GM20000 (cell line): Measurements from ENCODE around the gene HAAO.

Experiments
- DNase-seq: peaks from one replicate; pipeline ENCODE4 v3.0.0; 2012; ENCODE audit warnings: low spot score
- TF ChIP-seq, protein P1 (sequence below): IDR thresholded peaks from 2 replicates; pipeline ENCODE4 v1.5.1; 2012; ENCODE audit warnings: mild to moderate bottlenecking, control low read depth; ENCODE audit errors: extremely low read depth, missing control alignments

Gene HAAO

DNA sequence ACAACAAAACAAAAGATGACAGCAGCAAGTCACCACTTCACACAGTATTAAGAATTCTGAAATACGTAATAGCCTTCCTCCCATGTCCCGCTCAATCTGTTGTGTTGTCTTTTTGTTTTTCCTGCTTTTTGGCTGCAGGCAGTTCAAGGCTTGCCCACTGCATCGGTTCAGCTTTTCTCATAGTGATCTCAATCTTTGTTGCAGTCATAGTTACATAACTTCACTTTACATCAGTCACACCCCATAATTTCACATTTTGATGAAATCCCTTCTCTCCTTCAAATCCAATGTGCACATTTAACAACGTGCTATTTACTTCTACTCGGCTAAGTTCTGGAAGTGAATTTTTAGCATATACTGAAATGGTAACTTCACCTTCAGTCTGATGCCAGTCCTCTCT lies 33.8 kb upstream of the HAAO start:
- TF ChIP-seq, protein P1, sequence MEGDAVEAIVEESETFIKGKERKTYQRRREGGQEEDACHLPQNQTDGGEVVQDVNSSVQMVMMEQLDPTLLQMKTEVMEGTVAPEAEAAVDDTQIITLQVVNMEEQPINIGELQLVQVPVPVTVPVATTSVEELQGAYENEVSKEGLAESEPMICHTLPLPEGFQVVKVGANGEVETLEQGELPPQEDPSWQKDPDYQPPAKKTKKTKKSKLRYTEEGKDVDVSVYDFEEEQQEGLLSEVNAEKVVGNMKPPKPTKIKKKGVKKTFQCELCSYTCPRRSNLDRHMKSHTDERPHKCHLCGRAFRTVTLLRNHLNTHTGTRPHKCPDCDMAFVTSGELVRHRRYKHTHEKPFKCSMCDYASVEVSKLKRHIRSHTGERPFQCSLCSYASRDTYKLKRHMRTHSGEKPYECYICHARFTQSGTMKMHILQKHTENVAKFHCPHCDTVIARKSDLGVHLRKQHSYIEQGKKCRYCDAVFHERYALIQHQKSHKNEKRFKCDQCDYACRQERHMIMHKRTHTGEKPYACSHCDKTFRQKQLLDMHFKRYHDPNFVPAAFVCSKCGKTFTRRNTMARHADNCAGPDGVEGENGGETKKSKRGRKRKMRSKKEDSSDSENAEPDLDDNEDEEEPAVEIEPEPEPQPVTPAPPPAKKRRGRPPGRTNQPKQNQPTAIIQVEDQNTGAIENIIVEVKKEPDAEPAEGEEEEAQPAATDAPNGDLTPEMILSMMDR, result no peak
- DNase-seq, result no peak

DNA sequence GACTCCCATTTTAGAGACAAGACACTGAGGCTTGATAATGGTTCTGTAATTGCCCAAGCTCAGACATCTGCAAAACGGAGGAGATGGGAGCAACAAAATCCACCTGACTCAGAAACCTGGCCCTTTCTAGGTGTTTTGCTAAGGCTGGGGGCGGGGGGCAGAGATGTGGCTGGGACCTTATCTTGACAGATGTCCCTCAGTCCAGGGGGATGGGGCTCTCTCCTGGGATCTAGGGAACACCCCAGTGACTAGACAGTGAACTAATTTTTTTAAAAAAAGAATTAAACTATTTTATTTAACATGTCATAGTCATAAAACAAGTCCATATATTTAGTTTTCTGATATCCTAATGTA lies 32.0 kb upstream of the HAAO start:
- TF ChIP-seq, protein P1, result no peak
- DNase-seq, result no peak

DNA sequence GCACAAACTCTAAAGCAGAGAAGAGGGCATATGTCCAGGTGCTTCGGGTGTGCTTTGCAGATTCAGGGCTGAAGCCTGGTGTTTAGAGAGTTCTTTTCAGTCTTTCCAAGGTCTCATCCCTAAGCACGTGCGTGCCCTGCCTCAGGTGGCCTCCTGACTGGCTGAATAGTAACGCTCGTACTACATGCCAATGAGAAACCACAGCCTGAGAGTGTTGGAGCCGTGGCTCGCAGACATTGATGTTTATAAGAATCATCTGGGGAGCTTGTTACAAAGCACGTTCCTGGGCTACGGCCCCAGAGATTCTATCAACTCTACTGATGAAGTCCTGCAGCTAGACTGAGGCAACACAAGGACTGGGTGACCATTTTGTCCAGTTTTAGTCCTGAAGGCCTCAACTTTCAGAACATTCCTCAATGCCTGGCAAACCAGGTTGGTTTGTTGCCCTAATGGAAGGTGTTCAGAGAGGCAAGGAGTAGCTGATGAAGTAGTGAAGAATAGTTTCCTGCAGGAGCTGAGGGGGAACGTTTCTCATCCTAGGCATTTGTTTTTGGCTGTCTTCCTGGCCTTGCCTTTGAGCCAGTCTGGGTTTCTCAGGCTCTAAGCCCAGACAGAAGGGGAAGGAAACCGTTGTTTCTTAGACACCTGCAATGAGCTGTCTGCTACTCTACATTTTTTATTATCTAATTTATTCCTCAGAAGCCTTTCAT lies 31.5 kb upstream of the HAAO start:
- DNase-seq, result no peak
- TF ChIP-seq, protein P1, result no peak

DNA sequence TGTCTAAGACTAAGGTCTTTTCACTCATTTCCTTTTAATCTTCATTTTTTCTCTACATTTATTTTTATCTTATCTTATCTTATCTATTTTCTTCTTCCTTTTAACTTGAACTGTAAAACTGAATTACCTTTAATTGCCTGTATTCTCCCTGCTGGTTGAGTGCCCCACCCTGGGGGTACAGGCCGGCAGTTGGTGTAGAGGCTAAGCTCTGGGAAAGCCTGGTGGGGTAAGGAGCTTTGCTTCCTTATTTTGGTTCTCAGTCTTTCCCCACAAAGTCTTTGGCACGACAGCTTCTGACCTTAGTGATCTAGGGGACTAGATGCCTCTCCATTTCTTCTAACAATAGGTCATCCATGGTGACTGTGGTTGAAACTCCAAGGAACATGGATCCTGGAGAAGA lies 26.8 kb upstream of the HAAO start:
- TF ChIP-seq, protein P1, result no peak
- no peak for DNase-seq

DNA sequence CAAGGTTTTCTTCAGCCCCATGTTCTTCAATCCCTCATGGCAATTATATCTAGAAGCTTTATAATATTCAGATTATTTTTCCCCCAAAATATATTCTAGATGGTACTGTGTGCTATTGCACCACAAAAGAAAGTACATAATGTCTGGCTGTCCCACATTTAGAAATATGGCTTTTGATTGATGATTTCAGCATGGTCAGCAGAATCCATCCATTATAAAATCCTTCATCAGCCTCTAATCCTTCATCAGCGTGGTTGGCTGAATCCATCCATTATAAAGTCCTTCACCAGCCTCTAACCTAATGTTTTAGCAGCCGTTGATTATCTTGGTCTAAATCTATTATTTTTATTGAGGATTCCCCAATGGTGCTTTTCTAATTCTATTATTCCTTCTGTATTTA lies 23.3 kb upstream of the HAAO start:
- no peak for DNase-seq
- TF ChIP-seq, protein P1, result no peak

DNA sequence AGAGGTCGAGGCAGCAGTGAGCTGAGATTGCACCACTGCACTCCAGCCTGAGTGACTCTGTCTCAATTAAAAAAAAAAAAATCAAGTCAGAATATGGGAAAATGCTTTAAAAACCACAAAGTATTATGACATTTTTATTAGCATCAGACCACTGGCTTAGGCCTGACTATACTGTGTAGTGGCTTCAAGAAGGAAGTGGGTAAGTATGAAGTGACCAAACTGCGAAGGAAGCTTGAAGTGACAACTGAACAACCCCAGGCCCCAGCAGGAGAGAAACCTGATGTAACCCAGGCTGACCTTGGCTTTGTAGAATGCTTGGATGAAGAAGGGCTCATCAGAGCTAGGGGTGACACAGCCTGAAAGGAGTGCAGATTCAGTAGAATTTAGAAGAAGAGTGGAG lies 21.4 kb upstream of the HAAO start:
- TF ChIP-seq, protein P1, result no peak
- no peak for DNase-seq

DNA sequence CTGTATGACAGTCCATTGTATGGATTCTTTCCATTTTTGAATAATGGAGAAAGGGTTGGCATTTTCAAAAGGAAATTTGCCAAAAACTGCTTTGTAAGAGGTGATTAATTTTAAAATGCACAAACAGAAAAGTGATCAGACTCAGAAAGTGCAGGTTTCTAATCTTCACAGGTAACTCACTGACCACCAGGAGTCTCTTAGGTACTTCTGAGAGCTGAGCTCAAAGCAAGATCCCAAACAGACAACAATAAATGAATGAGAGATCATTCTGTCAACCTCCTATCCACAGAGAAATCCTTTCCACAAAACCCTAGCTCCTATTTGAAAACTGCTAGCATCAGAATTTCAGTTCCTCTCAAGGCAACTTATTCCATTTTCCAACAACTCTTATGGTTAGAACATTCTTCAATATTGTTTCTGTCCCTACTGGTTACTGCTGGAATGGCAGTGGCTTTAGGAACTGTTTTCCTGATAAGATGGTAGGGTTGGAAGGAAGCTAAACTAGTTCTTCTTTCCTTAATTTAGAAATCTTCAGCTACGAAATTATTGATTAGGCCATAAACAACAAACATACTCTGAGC lies 20.6 kb upstream of the HAAO start:
- TF ChIP-seq, protein P1, result no peak
- no peak for DNase-seq
